Bronchial epithelial cell (primary cell): ENCODE measurements around the gene MLH3. TPM values are rescaled to one million over a fixed set of nuclear protein-coding genes. Genes with fewer than 3 reads are reported as not detected.
A peak's percentile ranks its signal among the peaks of the same experiment; 100 is the strongest.

Experiments
- DNase-seq: peaks from one replicate; pipeline ENCODE4 v3.0.0-alpha.2; 2010; ENCODE audit warnings: low read depth
- FAIRE-seq: peaks from 2 replicates; lab custom pipeline; 2011; peaks lifted over from hg19 to GRCh38; lab: Jason Lieb, UNC
- H3K27me3 ChIP-seq: 2 replicates; pipeline ENCODE4 v1.5.1; 2011; ENCODE audit warnings: low read length; ENCODE audit not compliant: control insufficient read depth, insufficient read depth
- H3K36me3 ChIP-seq: 2 replicates; pipeline ENCODE4 v1.5.1; 2011; ENCODE audit warnings: low read length; ENCODE audit not compliant: control insufficient read depth, insufficient read depth
- H3K4me3 ChIP-seq: 2 replicates; pipeline ENCODE4 v1.5.1; 2011; ENCODE audit warnings: mild to moderate bottlenecking, low read depth, low read length, control low read depth
- total RNA-seq: library from RNA; depleted of rRNA; stranded (reverse); fragments of >200 nt; gene quantifications from 2 replicates; pipeline ENCODE4 v1.2.1, GENCODE V29; 2014
- TF ChIP-seq, protein P1 (sequence below): IDR thresholded peaks from 2 replicates; pipeline ENCODE4 v1.5.1; 2011; ENCODE audit warnings: mild to moderate bottlenecking, moderate library complexity, low read length, control low read depth, inconsistent platforms; ENCODE audit not compliant: insufficient read depth, severe bottlenecking

Gene MLH3
- total RNA-seq, 1 donor from 2014 or later = 24.0 TPM

DNA sequence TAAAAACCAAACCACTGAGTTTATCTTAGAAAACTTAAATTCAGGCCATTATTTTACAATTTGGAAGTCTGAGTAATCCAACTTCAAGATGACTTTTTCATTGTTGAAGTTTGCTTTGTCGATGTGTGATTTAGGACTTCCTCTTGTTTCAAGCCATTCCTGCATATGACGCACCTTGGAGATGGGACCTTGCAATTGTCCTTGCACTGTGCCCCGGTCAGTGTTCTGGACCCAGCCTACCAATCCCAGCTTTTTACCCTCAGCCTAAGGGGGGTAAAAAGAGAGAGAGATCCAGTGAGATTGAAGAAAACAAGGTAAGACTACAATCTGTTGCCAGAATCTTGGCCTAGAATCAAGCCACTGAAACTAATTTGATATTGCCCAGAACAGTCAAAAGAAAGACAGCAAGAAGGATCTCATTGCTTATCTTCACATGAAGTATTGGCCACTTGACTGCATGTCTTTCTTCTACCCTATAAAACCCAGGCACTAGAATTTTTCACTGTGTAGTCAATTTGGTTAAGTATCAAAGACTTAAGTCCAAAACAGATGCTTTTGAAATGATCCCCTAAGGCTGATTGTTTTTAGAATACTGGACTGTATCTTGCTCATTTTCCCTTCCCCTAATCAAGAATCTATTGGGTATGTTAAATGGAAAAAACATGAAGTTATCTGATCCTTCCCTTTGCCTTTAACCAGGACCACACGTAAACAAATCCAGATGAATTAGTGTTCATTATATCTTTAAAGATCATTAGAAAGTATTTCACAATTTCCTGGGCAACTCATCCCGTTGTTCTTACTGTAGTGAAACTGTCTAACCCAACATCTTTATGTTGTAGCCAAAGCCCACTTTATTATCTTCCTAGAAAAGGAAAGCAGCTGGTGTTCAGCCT, 2.4 kb upstream of the MLH3 start:
- TF ChIP-seq, protein P1, sequence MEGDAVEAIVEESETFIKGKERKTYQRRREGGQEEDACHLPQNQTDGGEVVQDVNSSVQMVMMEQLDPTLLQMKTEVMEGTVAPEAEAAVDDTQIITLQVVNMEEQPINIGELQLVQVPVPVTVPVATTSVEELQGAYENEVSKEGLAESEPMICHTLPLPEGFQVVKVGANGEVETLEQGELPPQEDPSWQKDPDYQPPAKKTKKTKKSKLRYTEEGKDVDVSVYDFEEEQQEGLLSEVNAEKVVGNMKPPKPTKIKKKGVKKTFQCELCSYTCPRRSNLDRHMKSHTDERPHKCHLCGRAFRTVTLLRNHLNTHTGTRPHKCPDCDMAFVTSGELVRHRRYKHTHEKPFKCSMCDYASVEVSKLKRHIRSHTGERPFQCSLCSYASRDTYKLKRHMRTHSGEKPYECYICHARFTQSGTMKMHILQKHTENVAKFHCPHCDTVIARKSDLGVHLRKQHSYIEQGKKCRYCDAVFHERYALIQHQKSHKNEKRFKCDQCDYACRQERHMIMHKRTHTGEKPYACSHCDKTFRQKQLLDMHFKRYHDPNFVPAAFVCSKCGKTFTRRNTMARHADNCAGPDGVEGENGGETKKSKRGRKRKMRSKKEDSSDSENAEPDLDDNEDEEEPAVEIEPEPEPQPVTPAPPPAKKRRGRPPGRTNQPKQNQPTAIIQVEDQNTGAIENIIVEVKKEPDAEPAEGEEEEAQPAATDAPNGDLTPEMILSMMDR = no peak
- no peaks in the 10 kb centered on the region for H3K36me3 ChIP-seq
- H3K27me3 ChIP-seq = no peaks in the 10 kb centered on the region
- DNase-seq = no peak
- H3K4me3 ChIP-seq = no peak overlapping the region
- no peak for FAIRE-seq

DNA sequence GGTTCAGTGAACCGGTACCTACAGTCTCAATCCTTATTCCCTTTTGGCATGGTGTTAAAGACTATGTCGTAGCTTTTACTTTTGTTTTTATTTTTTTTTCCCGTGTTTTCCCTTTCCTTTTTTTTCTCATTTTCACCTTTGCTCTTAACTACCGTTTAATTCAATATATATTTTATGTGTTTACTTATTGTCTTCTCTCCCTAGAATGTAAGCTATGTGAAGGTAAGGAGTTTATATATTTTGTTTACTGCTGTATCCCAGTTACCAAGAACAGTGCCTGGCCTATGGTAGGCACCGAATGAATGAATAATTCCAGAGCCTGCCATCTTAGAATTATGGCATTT, 261 bp upstream of the MLH3 start:
- peak overlapping the region; percentile 41 for H3K4me3 ChIP-seq
- TF ChIP-seq, protein P1 = no peak
- no peaks in the 10 kb centered on the region for H3K27me3 ChIP-seq
- no peak for DNase-seq
- no peak for FAIRE-seq
- H3K36me3 ChIP-seq = no peaks in the 10 kb centered on the region

DNA sequence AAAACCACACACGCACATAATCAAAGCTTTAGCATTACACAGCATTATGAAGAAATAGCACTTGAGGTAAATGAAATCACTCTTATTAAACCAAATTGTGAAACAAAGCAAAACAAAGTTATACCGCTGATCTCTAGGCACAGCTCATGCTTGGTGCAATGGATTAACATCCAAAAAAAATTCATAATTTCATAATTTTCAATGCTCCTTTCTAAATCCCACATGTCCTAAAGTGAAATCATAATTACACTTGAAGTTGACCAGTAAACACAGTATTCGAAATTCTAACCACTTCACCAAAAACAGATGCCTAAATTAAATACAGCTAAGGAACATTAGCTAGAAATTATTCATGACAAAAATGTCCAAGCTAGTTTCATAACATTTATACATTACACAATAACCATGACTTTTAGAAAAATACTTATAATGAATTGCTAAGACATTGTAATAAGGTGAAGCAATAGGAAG, 1.5 kb downstream of the MLH3 start:
- TF ChIP-seq, protein P1 = no peak
- Histone ChIP-seq H3K27me3 (no peaks in the 10 kb centered on the region), H3K4me3 (no peak overlapping the region), H3K36me3 (no peaks in the 10 kb centered on the region)
- FAIRE-seq = no peak
- DNase-seq = no peak

DNA sequence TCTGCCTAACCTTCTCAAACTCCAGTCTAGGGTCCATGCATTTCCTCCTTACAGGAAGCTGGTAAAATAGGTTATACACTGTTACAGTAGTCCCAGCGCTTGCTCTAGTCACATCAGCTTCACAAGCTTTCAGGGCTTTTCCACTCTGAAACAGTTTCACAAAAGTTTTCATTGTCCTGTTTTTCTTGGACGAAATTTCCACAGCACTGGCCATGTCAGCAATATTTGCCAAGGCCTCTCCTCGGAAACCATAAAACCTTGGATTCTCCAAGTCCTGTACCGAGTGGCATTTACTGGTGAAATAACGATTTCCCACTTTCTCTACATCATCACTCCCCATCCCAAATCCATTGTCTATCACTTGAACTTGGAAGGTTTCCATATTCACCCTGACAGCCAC, 2.1 kb downstream of the MLH3 start:
- no peak overlapping the region for H3K4me3 ChIP-seq
- H3K36me3 ChIP-seq = no peaks in the 10 kb centered on the region
- no peaks in the 10 kb centered on the region for H3K27me3 ChIP-seq
- TF ChIP-seq, protein P1 = no peak
- DNase-seq (no peak), FAIRE-seq (no peak)

DNA sequence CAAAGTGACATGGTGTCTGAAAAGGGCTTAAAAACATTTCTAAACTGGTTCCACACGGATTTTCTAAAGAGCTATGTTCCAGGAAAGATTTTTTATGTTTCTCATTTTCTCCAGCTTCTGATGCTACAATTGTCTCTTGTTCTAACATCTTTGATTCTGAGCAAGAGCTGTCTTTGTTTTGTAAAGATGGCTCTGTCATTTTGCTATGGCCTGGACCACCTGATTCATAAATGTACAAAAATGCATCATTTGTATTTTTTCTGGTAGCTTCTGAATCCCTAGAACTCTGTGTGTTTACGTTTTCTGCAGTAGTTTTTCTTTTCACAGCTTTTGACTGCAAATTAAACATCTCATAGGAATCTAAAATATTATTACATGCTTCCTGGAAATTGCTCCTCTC, 3.2 kb downstream of the MLH3 start:
- DNase-seq (no peak), FAIRE-seq (no peak)
- no peaks in the 10 kb centered on the region for H3K36me3 ChIP-seq
- no peaks in the 10 kb centered on the region for H3K27me3 ChIP-seq
- H3K4me3 ChIP-seq = no peak overlapping the region
- TF ChIP-seq, protein P1 = no peak
